Large intestine (tissue), 3 donors: ENCODE results near the gene LUC7L2. TPM values are rescaled to one million over a fixed set of nuclear protein-coding genes. Genes with fewer than 3 reads are reported as not detected.
"Not testable (repeated sequence)": the region's sequence is repeated elsewhere in the genome, so short reads cannot be mapped to it uniquely, and the experiment has no call there.

Experiments used
- DNase-seq, 2 donors: peaks; one replicate each; pipeline versions ENCODE4 v3.0.0 to v3.0.0-alpha.2; 2013
- H3K27ac ChIP-seq: one replicate; pipeline ENCODE4 v1.5.1; 2013; ENCODE audit warnings: low read length
- H3K27me3 ChIP-seq: 2 replicates; pipeline ENCODE4 v1.6.1; 2013; ENCODE audit warnings: low read length; ENCODE audit not compliant: control insufficient read depth, insufficient read depth
- H3K36me3 ChIP-seq: 2 replicates; pipeline ENCODE4 v1.6.1; 2013; ENCODE audit warnings: low read length; ENCODE audit not compliant: control insufficient read depth, insufficient read depth
- H3K4me1 ChIP-seq: one replicate; pipeline ENCODE4 v1.6.1; 2013; ENCODE audit warnings: low read length; ENCODE audit not compliant: control insufficient read depth, insufficient read depth
- H3K4me3 ChIP-seq: one replicate; pipeline ENCODE4 v1.5.1; 2013; ENCODE audit warnings: low read length
- H3K9me3 ChIP-seq: one replicate; pipeline ENCODE4 v1.6.1; 2013; ENCODE audit warnings: mild to moderate bottlenecking, low read depth, low read length, moderate library complexity; ENCODE audit not compliant: control insufficient read depth
- WGBS: methylation state at CpG from one replicate; pipeline ENCODE4 v1.1.5; 2013; ENCODE audit warnings: low lambda C conversion rate; ENCODE audit not compliant: insufficient coverage; 5-methylcytosine and 5-hydroxymethylcytosine counted together
- polyA plus RNA-seq: library from polyadenylated mRNA; unstranded; fragments of 120-200 nt; gene quantifications from one replicate; pipeline ENCODE4 v1.2.1, GENCODE V29; 2013

Gene LUC7L2
- polyA plus RNA-seq, 1 donor = 101 TPM

DNA sequence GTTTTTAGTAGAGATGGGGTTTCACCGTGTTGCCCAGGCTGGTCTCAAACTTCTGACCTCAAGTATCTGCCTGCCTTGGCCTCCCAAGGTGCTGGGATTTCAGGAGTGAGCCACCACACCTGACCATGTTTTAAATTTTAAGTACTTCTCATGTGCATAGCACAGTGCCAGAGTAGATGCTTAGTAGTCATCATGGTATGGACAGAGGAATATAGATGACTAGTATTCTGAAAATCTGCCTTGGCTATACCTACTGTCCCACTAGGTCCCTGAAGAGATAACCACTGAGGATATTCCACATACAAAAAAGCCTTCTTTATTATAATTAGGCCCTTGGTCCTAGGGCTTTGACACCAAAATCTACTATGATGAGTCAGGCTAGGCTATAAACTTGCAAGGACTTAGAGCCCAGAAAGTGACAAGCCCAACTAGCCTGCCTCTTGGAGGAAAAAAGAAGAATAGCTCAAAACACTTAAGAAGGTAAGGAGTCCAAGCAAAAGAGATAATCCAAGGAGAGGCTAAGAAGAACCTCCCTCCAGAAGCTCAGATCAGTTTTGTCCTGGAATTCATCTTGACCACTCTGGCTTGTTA lies 34.0 kb downstream of the LUC7L2 start:
- Histone ChIP-seq H3K4me3 (no peak overlapping the region), H3K27me3 (no peaks in the 10 kb centered on the region), H3K27ac (no peak overlapping the region), H3K9me3 (no peaks in the 10 kb centered on the region), H3K36me3 (peaks cover 43% of the 10 kb centered on the region), H3K4me1 (no peaks in the 10 kb centered on the region)
- no CpG with 5 or more reads among the region's 1 CpG for WGBS
- DNase-seq = no peak

DNA sequence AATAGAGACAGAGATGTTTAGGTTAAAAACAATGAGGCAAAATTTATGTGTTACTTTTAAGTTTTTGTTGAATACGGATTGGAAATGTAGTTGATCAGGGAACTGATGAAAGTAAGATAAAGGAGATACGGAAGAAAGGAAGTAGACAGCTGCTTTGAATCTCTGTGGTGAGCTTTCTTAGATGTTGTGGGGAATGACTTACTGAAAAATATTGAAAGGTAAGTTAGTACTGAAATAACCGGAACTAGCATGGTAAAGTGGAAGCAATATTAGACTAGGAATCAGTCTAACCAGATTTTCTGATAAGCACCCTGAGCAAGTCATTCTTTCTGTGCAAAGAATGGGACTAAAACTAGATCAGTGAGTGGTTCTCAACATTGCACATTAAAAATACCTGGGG lies 34.8 kb downstream of the LUC7L2 start:
- Histone ChIP-seq H3K36me3 (peaks cover 41% of the 10 kb centered on the region), H3K4me3 (no peak overlapping the region), H3K9me3 (no peaks in the 10 kb centered on the region), H3K27ac (no peak overlapping the region), H3K4me1 (no peaks in the 10 kb centered on the region), H3K27me3 (no peaks in the 10 kb centered on the region)
- WGBS = 93% methylated on average over 3 of the region's 3 CpGs
- DNase-seq = no peak

DNA sequence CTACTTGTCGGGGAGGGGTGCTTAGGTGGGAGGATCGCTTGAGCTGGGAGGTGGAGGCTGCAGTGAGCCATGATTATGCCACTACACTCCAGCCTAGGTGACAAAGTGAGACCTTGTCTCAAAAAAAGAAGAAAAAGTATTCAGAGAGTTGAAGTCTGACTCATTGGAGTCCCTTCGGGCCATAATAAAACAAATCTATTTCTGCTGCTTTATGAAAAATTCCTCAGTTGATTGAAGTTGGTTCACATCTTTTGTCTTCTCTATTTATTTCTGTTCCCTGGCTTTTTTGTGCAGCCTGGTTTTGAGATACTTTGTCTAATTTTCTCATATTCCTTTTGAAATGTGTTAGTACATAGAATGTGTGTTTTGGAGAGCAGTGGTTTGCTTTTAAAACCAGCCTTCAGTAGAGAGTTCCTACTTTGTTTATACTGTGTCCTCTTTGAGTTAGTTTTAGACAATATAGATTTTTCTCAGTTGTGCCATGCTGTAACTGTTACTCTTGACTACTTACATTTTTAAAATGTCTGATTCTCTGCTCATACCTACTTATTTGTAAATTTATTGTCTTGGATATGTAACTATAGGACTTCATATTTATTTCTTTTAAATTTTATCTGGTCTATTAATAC lies 36.7 kb downstream of the LUC7L2 start:
- H3K9me3 ChIP-seq = no peaks in the 10 kb centered on the region
- WGBS = no CpG with 5 or more reads among the region's 3 CpGs
- no peak overlapping the region for H3K27ac ChIP-seq
- no peak for DNase-seq
- H3K4me1 ChIP-seq = no peaks in the 10 kb centered on the region
- H3K27me3 ChIP-seq = no peaks in the 10 kb centered on the region
- peaks cover 43% of the 10 kb centered on the region for H3K36me3 ChIP-seq
- no peak overlapping the region for H3K4me3 ChIP-seq

DNA sequence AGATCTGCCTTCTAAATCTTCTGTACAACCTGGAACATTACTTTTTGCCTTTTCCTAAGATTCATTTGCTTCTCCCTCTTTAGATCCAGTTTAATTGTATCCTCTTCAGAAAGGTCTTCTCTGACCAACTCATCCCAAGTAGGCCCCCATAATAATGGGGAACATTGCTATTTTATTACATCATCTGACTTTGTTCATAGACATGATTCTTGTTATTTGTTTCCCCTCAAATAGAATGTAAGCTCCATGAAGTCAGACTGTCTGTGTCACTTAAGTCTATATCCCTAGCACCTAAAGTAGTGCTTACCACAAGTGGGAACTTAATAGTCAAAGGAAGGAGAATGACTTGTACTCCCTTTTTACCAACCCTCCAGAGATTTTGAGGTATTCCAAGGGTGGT lies 37.5 kb downstream of the LUC7L2 start:
- H3K4me3 ChIP-seq = no peak overlapping the region
- no peak overlapping the region for H3K27ac ChIP-seq
- no peaks in the 10 kb centered on the region for H3K9me3 ChIP-seq
- peaks cover 49% of the 10 kb centered on the region for H3K36me3 ChIP-seq
- no peaks in the 10 kb centered on the region for H3K4me1 ChIP-seq
- no peaks in the 10 kb centered on the region for H3K27me3 ChIP-seq
- no peak for DNase-seq

DNA sequence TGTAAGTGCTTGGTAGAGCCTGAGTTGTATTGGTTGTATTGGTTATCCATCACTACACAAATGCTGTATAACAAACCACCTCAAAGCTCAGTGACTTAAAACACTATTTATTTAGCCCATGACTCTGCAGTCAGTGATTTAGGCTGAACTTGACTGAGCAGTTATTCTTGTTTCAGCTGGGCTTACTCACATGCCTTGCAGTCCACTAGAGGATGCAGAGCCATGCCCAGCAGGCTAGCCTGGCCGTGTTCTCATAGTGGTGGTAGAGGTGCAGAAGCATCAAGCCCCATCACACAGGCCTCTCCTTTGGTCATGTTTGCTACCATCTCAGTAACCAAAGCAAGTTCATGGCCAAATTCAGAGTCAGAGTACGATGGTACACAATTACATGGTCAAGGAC lies 43.9 kb downstream of the LUC7L2 start:
- Histone ChIP-seq H3K4me1 (no peaks in the 10 kb centered on the region), H3K27me3 (no peaks in the 10 kb centered on the region), H3K9me3 (no peaks in the 10 kb centered on the region), H3K4me3 (no peak overlapping the region), H3K27ac (no peak overlapping the region), H3K36me3 (peaks cover 68% of the 10 kb centered on the region)
- no CpG with 5 or more reads among the region's 2 CpGs for WGBS
- no peak for DNase-seq

DNA sequence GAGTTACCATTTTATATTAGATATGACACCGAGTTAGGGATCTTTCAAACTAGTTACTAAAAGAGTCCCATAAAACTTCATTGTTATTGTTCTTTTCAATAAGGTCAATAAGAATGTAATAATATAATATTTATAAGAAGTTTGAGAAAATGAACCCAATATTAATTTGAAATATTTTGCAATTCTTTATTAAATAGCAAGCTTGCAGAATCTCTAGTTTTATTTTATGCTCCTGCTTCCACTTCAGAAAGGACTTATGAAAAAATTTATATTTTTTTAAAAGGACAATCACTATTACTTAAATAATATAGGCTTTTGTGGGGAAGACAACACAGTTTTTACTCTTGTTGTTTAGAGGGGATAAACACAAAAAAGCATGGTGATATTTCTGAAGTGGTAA lies 47.9 kb downstream of the LUC7L2 start:
- no peaks in the 10 kb centered on the region for H3K27me3 ChIP-seq
- no peaks in the 10 kb centered on the region for H3K9me3 ChIP-seq
- no peak overlapping the region for H3K4me3 ChIP-seq
- no peak for DNase-seq
- peaks cover 70% of the 10 kb centered on the region for H3K36me3 ChIP-seq
- 100% methylated on average over 1 of the region's 1 CpG for WGBS
- H3K27ac ChIP-seq = no peak overlapping the region
- H3K4me1 ChIP-seq = no peaks in the 10 kb centered on the region

DNA sequence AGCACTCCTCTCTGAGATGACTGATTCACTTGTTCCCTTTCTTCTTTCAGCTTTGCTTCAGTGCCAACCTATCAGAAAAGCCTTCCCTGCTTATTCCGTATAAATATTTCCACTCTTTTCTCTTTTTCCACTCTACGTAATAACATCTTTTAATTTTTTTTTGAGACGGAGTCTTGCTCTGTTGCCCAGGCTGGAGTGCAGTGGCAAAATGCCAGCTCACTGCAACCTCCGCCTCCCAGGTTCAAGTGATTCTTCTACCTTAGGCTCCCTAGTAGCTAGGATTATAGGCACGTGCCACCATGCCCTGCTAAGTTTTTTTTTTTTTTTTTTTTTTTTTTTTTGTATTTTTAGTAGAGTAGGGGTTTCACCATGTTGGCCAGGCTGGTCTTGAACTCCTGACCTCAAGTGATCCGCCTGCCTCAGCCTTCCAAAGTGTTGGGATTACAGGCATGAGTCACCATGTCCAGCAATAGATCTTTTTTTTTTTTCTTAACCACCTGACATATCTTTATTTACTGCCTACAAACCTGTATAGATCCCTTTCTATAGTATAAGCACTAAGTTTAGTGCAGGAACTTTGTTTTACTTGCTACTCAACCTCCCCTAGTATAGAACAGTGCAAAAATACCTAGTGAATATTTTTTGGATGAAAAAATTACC lies 55.2 kb downstream of the LUC7L2 start:
- not testable (repeated sequence) for H3K27me3 ChIP-seq, H3K9me3 ChIP-seq, DNase-seq, H3K4me1 ChIP-seq, H3K4me3 ChIP-seq, H3K27ac ChIP-seq
- peaks cover 59% of the 10 kb centered on the region for H3K36me3 ChIP-seq
- 100% methylated on average over 2 of the region's 6 CpGs for WGBS

DNA sequence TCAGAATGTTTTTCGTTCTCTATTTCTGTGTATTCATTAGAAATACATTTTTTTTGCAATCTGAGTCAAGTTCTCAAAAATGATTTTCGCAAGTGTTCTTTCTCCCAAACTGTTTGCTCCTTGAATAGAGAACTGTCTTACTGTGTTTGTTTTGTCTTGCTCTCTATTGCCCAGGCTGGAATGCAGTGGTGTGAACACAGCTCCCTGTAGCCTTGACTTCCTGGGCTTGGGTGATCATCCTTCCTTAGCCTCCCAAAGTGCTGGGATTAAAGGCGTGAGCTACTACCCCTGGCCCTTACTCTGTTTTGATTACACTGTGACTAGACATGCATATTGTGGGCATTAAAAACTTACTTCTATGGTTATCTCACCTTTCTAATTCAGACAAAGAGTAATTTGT lies 56.7 kb downstream of the LUC7L2 start:
- Histone ChIP-seq H3K4me3 (no peak overlapping the region), H3K27me3 (no peaks in the 10 kb centered on the region), H3K36me3 (peaks cover 65% of the 10 kb centered on the region), H3K9me3 (no peaks in the 10 kb centered on the region), H3K27ac (no peak overlapping the region), H3K4me1 (no peaks in the 10 kb centered on the region)
- no peak for DNase-seq
- 100% methylated on average over 2 of the region's 3 CpGs for WGBS

DNA sequence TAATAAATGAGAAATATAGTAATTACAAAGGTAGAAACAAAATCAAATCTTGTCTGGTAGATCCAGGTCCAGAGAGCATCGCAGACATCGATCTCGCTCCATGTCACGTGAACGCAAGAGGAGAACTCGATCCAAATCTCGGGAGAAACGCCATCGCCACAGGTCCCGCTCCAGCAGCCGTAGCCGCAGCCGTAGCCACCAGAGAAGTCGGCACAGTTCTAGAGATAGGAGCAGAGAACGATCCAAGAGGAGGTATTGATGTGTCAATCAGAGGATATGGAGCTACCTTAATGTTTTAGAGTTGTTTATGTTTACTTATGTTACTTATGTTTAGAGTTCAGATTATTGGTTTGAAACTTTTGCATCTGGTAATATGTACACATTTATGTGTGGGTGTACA lies 57.8 kb downstream of the LUC7L2 start:
- WGBS = no CpG with 5 or more reads among the region's 15 CpGs
- H3K27ac ChIP-seq = no peak overlapping the region
- DNase-seq = no peak
- no peaks in the 10 kb centered on the region for H3K4me1 ChIP-seq
- no peak overlapping the region for H3K4me3 ChIP-seq
- peaks cover 65% of the 10 kb centered on the region for H3K36me3 ChIP-seq
- no peaks in the 10 kb centered on the region for H3K9me3 ChIP-seq
- H3K27me3 ChIP-seq = no peaks in the 10 kb centered on the region

DNA sequence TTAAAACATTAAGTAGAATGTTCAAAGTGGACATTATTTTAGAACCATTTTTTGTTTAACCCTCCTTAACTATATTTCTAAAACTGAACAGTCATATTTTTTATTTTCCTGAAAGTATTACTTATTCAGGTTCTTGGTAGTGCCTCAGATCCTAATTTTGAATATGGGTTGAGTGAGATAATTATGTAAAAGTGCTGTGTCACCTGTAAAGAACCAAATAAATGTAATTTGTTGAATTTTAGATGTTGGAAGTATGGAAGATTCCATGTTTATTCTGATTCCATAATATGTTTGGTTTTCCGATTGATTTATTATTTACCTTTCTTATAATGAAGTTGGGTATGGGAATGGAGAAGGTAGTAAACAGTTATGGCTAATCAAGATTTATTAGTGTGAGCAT lies 61.4 kb downstream of the LUC7L2 start:
- DNase-seq = no peak
- no peaks in the 10 kb centered on the region for H3K27me3 ChIP-seq
- H3K4me3 ChIP-seq = no peak overlapping the region
- H3K36me3 ChIP-seq = peaks cover 53% of the 10 kb centered on the region
- no peaks in the 10 kb centered on the region for H3K9me3 ChIP-seq
- H3K27ac ChIP-seq = no peak overlapping the region
- H3K4me1 ChIP-seq = no peaks in the 10 kb centered on the region
- WGBS = 83% methylated on average over 1 of the region's 1 CpG

DNA sequence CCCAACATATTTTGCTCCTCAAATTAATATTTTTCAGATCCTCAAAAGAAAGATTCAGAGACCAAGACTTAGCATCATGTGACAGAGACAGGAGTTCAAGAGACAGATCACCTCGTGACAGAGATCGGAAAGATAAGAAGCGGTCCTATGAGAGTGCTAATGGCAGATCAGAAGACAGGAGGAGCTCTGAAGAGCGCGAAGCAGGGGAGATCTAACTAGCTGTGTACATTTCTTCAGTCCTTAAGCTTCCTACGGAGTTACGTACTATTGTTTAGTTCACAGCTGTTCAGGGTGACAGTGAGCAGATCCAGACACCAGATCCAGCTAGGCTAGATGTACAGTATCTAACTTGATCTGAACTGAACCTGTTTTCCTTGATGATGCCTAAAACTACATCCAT lies 62.4 kb downstream of the LUC7L2 start:
- Histone ChIP-seq H3K27ac (no peak overlapping the region), H3K9me3 (no peaks in the 10 kb centered on the region), H3K27me3 (no peaks in the 10 kb centered on the region), H3K36me3 (peaks cover 51% of the 10 kb centered on the region), H3K4me3 (no peak overlapping the region), H3K4me1 (no peaks in the 10 kb centered on the region)
- DNase-seq = peak; percentile 5 to 17
- no CpG with 5 or more reads among the region's 7 CpGs for WGBS
